Activated naive CD4-positive, alpha-beta T cell treated with anti-CD3 and anti-CD28 coated beads, Interleukin-2, amount 10 ng/mL, durations not matched to agents 7 days and 5 days (primary cell): ENCODE results near the gene RHEX.
A peak's percentile ranks its signal among the peaks of the same experiment; 100 is the strongest.
"Not testable (repeated sequence)": the region's sequence is repeated elsewhere in the genome, so short reads cannot be mapped to it uniquely, and the experiment has no call there.

Experiments
- CTCF ChIA-PET: fragments of 350-600 bp; sonication (Branson Sonifier 250); formaldehyde crosslinking; loops from one replicate; lab custom pipeline; 2021; ENCODE audit warnings: antibody characterized with exemption; lab: Charles Lee
- DNase-seq: peaks from one replicate; pipeline ENCODE4 v3.0.0-alpha.2; 2020
- H3K27ac Mint-ChIP-seq: one replicate; pipeline ENCODE4 v1.8.0; 2021; ENCODE audit warnings: mild to moderate bottlenecking, moderate library complexity, mixed read lengths
- H3K27me3 Mint-ChIP-seq: one replicate; pipeline ENCODE4 v1.8.0; 2021; ENCODE audit warnings: mild to moderate bottlenecking, mixed read lengths
- H3K36me3 Mint-ChIP-seq: one replicate; pipeline ENCODE4 v1.8.0; 2021; ENCODE audit warnings: mixed read lengths
- H3K4me1 Mint-ChIP-seq: one replicate; pipeline ENCODE4 v1.8.0; 2021; ENCODE audit warnings: mixed read lengths
- H3K4me3 Mint-ChIP-seq: one replicate; pipeline ENCODE4 v1.8.0; 2021; ENCODE audit warnings: mild to moderate bottlenecking, moderate library complexity, mixed read lengths
- H3K9me3 Mint-ChIP-seq: one replicate; pipeline ENCODE4 v1.8.0; 2021; ENCODE audit warnings: mixed read lengths

The RHEX gene

DNA sequence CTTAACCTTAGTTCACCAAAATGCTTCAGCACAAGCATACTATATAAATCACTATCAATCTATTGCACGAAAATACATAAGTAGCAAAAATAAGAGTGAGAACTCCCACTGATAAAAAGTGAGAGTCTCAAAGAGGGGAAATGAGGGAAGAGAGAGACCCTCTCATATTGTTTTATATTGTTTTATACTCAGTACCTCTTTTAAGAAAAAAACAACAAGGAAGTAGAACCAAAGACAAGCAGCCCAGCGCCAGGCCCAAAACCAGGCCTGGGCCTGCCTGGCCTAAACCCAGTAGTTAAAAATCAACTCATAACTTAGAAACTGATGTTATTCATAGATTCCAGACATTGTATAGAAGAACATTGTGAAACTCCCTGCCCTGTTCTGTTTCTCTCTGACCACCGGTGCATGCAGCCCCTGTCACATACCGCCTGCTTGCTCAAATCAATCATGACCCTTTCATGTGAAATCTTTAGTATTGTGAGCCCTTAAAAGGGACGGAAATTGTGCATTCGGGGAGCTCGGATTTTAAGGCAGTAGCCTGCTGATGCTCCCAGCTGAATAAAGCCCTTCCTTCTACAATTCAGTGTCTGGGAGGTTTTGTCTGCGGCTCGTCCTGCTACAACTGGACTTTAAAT lies 5.4 kb downstream of the RHEX start:
- H3K27me3 Mint-ChIP-seq = peaks cover 46% of the 10 kb centered on the region
- not testable (repeated sequence) for H3K36me3 Mint-ChIP-seq, H3K4me3 Mint-ChIP-seq, H3K9me3 Mint-ChIP-seq, H3K27ac Mint-ChIP-seq, DNase-seq, H3K4me1 Mint-ChIP-seq
- CTCF ChIA-PET = interaction anchor here (2.0 kb wide), 1 partner anchor 47 kb away, joined by 10 read pairs; no protein-coding TSS in a partner anchor

DNA sequence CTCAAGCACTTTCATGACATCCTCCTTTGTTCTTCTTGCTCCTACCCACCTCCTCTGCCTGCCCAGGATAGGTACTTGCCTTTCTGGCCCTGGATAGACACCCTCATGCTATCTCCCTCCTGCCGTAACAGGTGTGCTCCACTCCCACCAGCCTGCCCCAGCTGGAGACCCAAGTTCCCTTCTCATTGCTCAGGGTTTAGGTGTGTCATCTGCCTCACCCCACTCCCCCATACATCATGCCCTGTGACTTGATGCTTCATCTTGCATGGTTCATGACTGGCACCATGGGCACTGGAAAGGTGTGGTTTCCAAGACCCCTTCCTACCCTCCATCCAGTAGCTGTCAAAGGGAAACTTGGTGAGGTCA lies 5.9 kb downstream of the RHEX start:
- Mint-ChIP-seq H3K27me3 (peaks cover 46% of the 10 kb centered on the region), H3K36me3 (no peaks in the 10 kb centered on the region), H3K4me1 (peaks cover 4% of the 10 kb centered on the region), H3K4me3 (no peak overlapping the region), H3K9me3 (peaks cover 4% of the 10 kb centered on the region), H3K27ac (no peak overlapping the region)
- CTCF ChIA-PET = interaction anchor here (2.0 kb wide), 1 partner anchor 47 kb away, joined by 10 read pairs; no protein-coding TSS in a partner anchor
- DNase-seq = no peak

DNA sequence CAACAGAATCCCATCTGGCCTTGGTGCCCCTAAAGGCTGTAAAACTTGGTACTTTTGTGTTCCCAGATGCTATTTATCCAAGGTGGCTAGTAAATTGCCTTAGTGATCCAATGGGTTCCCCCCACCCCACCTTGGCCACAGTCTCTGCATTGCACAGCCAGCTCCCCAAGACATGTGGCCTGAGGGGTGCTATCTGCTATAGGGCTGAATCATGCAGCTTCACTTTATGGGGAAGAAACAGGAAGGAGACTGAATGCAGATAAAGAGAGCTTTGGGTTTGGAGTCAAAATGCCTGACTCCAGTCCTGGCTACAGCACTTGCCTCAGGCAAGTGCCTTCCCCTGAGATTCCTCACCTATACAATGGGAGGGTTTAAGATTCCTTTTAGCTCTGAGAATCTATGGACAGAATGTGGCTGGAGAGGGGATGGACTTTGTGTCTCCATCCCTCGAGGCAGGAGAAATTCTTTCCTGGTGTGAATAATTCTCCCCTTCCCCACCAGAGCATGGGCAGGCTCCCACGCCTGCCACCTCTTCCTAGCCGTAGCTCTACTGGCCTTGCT lies 6.5 kb downstream of the RHEX start:
- Mint-ChIP-seq H3K27ac (no peak overlapping the region), H3K4me1 (no peaks in the 10 kb centered on the region), H3K36me3 (no peaks in the 10 kb centered on the region), H3K27me3 (peaks cover 46% of the 10 kb centered on the region), H3K9me3 (peaks cover 4% of the 10 kb centered on the region), H3K4me3 (no peak overlapping the region)
- CTCF ChIA-PET = interaction anchor here (2.0 kb wide), 1 partner anchor 46 kb away, joined by 10 read pairs; no protein-coding TSS in a partner anchor
- no peak for DNase-seq

DNA sequence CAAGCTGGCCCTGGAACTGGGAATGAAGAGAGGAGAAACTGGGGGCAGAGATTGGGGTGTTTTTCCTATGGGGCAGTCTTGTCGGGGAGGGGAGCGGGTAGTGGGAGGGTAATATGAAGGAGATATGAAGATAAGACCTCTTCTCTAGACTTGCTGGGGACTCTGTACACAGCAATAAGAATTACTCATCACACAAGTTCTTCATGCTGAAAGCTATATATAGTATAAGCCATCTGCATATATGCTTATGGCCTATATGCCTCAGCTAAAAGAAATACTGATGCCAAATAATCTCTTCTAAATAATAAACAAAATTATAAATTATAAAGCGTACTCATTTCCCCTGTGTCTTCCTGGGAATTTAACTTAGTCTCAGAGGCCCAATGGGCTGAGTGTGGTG lies 7.9 kb downstream of the RHEX start:
- H3K9me3 Mint-ChIP-seq = peaks cover 4% of the 10 kb centered on the region
- H3K27me3 Mint-ChIP-seq = peaks cover 53% of the 10 kb centered on the region
- CTCF ChIA-PET = no interaction called here
- no peak overlapping the region for H3K27ac Mint-ChIP-seq
- no peaks in the 10 kb centered on the region for H3K36me3 Mint-ChIP-seq
- no peak for DNase-seq
- peaks cover 3% of the 10 kb centered on the region for H3K4me1 Mint-ChIP-seq
- no peak overlapping the region for H3K4me3 Mint-ChIP-seq

DNA sequence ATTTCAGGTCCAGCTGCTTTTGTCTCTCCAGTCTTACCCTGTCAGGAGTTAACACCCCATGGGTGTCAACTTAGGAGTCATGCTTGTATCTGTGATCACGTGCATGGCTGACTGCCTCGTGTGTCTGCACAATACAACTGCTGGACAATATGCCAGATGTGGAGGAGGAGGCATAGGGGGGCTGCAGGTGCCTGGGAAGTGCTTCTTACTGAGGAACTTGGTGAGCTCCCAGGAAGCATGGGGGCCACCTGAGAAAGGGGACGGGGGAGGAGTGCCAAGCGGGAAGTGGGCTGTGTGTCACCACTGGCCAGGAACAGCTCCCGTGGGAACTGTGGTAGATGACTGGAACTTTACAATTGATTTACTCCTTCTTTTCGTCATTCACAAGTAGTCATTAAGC lies 9.5 kb downstream of the RHEX start:
- H3K36me3 Mint-ChIP-seq = no peaks in the 10 kb centered on the region
- H3K4me1 Mint-ChIP-seq = peaks cover 17% of the 10 kb centered on the region
- no peak overlapping the region for H3K4me3 Mint-ChIP-seq
- peaks cover 4% of the 10 kb centered on the region for H3K9me3 Mint-ChIP-seq
- H3K27ac Mint-ChIP-seq = no peak overlapping the region
- CTCF ChIA-PET = no interaction called here
- no peak for DNase-seq
- H3K27me3 Mint-ChIP-seq = peaks cover 61% of the 10 kb centered on the region

DNA sequence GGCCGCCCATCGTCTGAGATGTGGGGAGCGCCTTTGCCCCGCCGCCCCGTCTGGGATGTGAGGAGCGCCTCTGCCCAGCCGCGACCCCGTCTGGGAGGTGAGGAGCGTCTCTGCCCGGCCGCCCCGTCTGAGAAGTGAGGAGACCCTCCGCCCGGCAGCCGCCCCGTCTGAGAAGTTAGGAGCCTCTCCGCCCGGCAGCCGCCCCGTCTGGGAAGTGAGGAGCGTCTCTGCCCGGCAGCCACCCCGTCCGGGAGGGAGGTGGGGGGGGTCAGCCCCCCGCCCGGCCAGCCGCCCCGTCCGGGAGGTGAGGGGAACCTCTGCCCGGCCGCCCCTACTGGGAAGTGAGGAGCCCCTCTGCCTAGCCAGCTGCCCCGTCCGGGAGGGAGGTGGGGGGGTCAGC lies 11.0 kb downstream of the RHEX start:
- CTCF ChIA-PET, DNase-seq, H3K27ac Mint-ChIP-seq, H3K9me3 Mint-ChIP-seq, H3K4me3 Mint-ChIP-seq, H3K36me3 Mint-ChIP-seq: not testable (repeated sequence)
- H3K4me1 Mint-ChIP-seq = peaks cover 23% of the 10 kb centered on the region
- H3K27me3 Mint-ChIP-seq = peaks cover 73% of the 10 kb centered on the region

DNA sequence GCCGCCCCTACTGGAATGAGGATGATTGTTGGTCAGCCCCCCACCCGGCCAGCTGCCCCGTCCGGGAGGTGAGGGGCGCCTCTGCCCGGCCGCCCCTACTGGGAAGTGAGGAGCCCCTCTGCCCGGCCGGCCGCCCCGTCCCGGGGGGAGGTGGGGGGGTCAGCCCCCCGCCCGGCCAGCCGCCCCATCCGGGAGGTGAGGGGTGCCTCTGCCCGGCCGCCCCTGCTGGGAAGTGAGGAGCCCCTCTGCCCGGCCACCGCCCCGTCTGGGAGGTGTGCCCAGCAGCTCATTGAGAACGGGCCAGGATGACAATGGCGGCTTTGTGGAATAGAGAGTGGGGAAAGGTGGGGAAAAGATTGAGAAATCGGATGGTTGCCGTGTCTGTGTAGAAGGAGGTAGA lies 11.5 kb downstream of the RHEX start:
- CTCF ChIA-PET, H3K27ac Mint-ChIP-seq, H3K9me3 Mint-ChIP-seq, DNase-seq, H3K36me3 Mint-ChIP-seq, H3K4me3 Mint-ChIP-seq: not testable (repeated sequence)
- H3K4me1 Mint-ChIP-seq = peaks cover 23% of the 10 kb centered on the region
- H3K27me3 Mint-ChIP-seq = peaks cover 74% of the 10 kb centered on the region

DNA sequence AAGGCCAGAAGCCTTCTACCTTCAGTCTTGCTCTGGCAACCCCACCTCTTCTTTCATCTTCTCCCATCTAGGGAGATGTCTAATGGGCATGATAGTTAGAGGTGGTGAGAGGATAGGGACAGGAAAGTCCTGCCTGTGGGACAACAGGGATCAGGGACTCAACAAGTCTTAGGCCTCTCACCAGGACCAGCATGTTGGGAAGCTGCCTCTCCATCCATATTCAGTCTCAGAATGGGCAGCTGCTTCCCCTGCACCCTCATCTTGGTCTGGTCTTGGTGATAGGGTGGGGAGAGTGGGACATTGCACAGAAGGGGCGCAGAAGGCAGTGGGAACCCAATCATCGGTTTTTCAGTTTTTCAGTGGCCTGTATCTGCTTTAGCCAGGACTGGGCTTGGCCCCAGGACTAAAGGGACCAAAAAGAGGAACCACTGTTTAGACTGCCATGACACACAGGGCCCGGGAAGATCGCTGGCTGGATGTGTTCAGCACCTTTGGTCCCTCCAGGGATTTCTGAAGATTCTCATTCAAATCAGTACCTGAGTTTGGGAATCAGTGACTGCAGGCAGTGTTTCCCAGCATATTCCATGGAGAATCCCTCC lies 12.7 kb downstream of the RHEX start:
- DNase-seq = no peak
- Mint-ChIP-seq H3K36me3 (no peaks in the 10 kb centered on the region), H3K27ac (no peak overlapping the region), H3K4me3 (no peak overlapping the region), H3K9me3 (peaks cover 4% of the 10 kb centered on the region), H3K4me1 (peaks cover 23% of the 10 kb centered on the region), H3K27me3 (peaks cover 73% of the 10 kb centered on the region)
- CTCF ChIA-PET = no interaction called here

DNA sequence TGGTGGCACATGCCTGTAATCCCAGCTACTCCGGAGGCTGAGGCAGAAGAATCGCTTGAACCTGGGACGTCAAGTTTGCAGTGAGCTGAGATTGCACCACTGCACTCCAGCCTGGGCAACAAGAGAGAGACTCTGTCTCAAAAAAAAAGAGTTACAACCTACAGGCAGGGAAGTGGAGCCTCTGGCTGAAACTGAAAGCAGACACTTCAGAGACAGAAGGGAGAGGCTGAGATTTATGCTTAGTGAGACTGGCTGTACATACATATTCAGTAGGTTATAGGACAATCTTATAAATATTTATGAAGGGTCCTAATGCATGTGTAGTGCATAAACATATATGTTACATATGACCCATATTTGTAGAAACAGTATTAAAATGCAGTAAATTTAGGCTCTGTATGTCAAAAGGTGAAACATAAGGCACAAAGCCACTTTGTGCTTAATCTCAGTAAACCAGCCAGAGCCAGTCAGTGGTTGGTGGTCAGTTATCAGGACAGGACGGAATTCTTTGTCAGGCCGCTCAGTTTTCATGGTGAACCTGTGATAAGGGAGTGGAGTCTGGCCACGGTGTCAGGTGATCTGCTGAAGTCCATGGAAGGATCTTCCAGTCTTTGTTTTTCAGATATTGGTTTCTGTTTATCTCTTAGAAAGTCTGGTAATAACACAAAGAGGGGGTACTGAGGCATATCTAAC lies 13.7 kb downstream of the RHEX start:
- DNase-seq = peak; percentile 54
- Mint-ChIP-seq H3K36me3 (no peaks in the 10 kb centered on the region), H3K27me3 (peaks cover 75% of the 10 kb centered on the region), H3K4me3 (no peak overlapping the region), H3K4me1 (peaks cover 23% of the 10 kb centered on the region), H3K27ac (peak overlapping the region; percentile 46), H3K9me3 (peaks cover 4% of the 10 kb centered on the region)
- CTCF ChIA-PET = no interaction called here

DNA sequence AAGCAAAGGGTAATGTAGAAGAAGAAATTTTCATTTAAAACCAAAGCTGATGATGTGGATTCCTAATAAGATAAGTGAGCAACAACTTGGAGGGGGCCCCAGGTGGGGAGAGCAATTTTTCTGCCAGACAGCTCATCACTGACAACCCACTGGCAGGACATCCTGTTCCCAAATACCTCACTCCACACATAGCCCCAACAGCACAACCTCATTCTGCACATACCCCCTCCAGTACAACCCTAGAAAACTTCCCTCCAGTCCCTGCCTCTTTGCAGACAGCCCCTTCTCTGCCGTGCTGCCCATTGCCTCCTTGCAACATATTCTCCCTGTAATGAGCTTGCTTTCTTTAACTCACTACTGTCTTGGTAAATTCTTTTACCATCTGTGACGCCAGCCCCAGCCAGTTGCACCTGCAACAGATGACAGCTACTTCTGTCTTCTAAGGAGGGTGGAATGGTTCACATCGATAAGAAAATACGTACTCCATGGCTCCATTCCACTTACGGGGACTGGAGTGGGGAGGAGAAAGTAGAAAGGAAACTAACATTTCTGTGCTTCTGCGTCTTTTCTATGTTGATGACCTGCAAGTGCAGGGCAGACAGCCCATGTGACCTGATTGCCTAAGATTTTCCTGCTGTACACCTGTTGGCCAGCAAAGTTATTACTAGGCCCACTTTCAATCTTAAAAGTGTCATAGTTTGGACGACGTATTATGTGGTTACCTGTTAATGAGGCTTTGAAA lies 14.7 kb downstream of the RHEX start:
- DNase-seq = no peak
- peaks cover 4% of the 10 kb centered on the region for H3K9me3 Mint-ChIP-seq

DNA sequence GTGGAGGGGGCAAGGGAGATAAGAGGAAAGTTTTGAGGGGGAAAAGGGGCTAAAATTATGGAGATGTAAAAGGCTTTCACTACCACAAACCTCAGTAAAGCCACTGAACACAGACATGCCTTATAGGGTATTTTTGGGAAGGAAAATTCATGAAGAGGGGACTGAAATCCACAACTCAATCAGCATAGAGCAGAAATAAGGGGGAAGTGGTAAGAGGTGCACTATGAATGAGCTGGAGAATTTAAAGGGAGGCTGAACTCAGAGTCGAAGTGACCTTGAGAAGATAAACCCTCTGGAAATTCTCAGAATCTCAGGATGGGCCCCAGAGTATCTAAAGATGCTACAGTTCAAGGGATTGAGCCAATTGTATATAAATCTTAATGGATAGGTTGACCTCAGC lies 15.3 kb downstream of the RHEX start:
- no peaks in the 10 kb centered on the region for H3K36me3 Mint-ChIP-seq
- CTCF ChIA-PET = no interaction called here
- peaks cover 23% of the 10 kb centered on the region for H3K4me1 Mint-ChIP-seq
- H3K27ac Mint-ChIP-seq = no peak overlapping the region
- H3K9me3 Mint-ChIP-seq = no peaks in the 10 kb centered on the region
- DNase-seq = no peak
- H3K27me3 Mint-ChIP-seq = peaks cover 72% of the 10 kb centered on the region
- no peak overlapping the region for H3K4me3 Mint-ChIP-seq

More for the DNA sequence above, 14.7 kb downstream of the RHEX start:
- Mint-ChIP-seq H3K4me1 (peaks cover 23% of the 10 kb centered on the region), H3K27ac (no peak overlapping the region), H3K36me3 (no peaks in the 10 kb centered on the region), H3K27me3 (peaks cover 72% of the 10 kb centered on the region), H3K4me3 (no peak overlapping the region)
- CTCF ChIA-PET = no interaction called here

DNA sequence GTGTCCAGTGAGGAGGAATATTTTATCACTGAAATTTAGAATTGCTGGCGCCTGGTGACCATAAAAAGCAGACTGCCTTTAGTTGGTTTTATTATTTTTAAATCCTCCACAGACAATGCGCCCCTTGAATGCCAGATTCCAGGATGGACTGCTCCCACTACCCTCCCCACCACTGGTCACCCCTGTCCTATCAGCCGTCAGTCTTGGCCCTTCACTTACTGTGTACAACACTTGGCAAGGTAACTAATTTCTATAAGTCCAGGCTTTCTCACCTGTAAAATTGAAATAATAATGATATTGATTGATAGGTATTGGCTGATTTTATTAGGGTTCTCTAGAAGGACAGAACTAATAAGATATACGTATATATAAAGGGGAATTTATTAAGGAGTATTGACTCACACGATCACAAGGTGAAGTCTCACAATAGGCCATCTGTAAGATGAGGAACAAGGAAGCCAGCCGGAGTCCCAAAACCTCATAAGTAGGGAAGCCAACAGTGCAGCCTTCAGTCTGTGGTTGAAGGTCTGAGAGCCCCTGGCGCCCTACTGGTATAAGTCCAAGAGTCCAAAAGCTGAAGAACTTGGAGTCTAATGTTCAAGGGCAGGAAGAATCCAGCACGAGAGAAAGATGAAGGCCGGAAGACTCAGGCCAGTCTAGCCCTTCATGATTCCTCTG lies 17.8 kb downstream of the RHEX start:
- CTCF ChIA-PET = no interaction called here
- no peak overlapping the region for H3K27ac Mint-ChIP-seq
- H3K36me3 Mint-ChIP-seq = no peaks in the 10 kb centered on the region
- H3K4me1 Mint-ChIP-seq = peaks cover 20% of the 10 kb centered on the region
- H3K4me3 Mint-ChIP-seq = no peak overlapping the region
- peaks cover 73% of the 10 kb centered on the region for H3K27me3 Mint-ChIP-seq
- DNase-seq = no peak
- H3K9me3 Mint-ChIP-seq = no peaks in the 10 kb centered on the region

DNA sequence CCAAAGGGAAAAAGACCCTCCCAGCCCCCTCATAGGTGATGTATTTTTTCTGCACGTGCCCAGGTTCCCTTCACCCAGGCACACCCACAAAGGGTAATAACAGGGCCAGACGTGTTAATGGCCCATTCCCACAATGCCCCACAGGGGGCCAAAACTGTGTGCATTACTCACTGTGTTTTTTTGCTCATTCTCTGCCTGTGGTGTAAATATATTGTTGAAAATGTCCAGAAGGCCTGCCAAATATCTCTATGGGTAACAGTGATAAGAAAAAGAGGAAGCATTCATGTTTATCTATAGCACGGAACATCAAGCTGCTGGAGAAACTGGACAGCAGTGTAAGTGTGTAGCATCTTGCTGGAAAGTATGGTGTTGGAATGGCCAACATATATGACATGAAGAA lies 21.9 kb downstream of the RHEX start:
- no peaks in the 10 kb centered on the region for H3K9me3 Mint-ChIP-seq

More for the DNA sequence above, 21.9 kb downstream of the RHEX start:
- DNase-seq = no peak
- Mint-ChIP-seq H3K27me3 (peaks cover 48% of the 10 kb centered on the region), H3K36me3 (no peaks in the 10 kb centered on the region), H3K27ac (no peak overlapping the region), H3K4me1 (peaks cover 11% of the 10 kb centered on the region), H3K4me3 (no peak overlapping the region)
- CTCF ChIA-PET = interaction anchor here (1.0 kb wide), 1 partner anchor 32 kb away, joined by 3 read pairs; no protein-coding TSS in a partner anchor
